Spleen (tissue), 7 donors: ENCODE data around the gene HILPDA.
A peak's percentile ranks its signal among the peaks of the same experiment; 100 is the strongest.

Experiments used
- CTCF ChIP-seq, 11 experiments: fragments of 200-600 bp in 7 of 11; fragments of 450-650 bp in 4 of 11; sonication (generic) in 4 of 11; IDR thresholded peaks in 8 of 11; conservative IDR thresholded peaks in 3 of 11; 1 replicate in 7 of 11; 2 replicates in 4 of 11; pipeline versions ENCODE4 v1.4.0 to v1.8.0; 2016 to 2021; ENCODE audit warnings: antibody characterized with exemption in 11 of 11, inconsistent platforms in 4 of 11, mild to moderate bottlenecking in 1 of 11
- POLR2A ChIP-seq, 3 donors: fragments of 450-650 bp; IDR thresholded peaks; one replicate each; pipeline ENCODE4 v1.5.1; 2017; ENCODE audit warnings: antibody characterized with exemption in 3 of 3, mild to moderate bottlenecking in 1 of 3
- donor health status: DM: no; HTN: no; CAD: no; lungs with moderate emphysema.
- donor health status: DM: no; HTN: no; CAD: no.
- donor health status: DM: no; HTN: no; CAD: no.

- TF ChIP-seq POLR2A (IDR thresholded peaks at IDR 0.05) (peak in 2 of 3 donors; percentile 51 to 59), CTCF (IDR thresholded peaks at IDR 0.05 in 8 of 11, conservative IDR thresholded peaks at IDR 0.05 in 3 of 11) (peak in 2 of 11 experiments; percentile 16 to 45)
Measured at GRCh38 chr7:128409596-128410450, 45.9 kb upstream of the HILPDA start, which contains the start of gene IMPDH1.
